Parathyroid adenoma (tissue), 2 donors: ENCODE results near the gene ZNF414.

ENCODE experiments used
- H2AFZ ChIP-seq: fragments of 300-600 bp; sonication (generic); one replicate; pipeline ENCODE4 v1.7.0; 2017; ENCODE audit warnings: antibody characterized with exemption, mild to moderate bottlenecking
- H3K27ac ChIP-seq: fragments of 300-600 bp; sonication (generic); one replicate; pipeline ENCODE4 v1.7.0; 2017
- H3K27me3 ChIP-seq: fragments of 300-600 bp; sonication (generic); one replicate; pipeline ENCODE4 v1.7.0; 2017; ENCODE audit warnings: low read length; ENCODE audit not compliant: control insufficient read depth, insufficient read depth
- H3K36me3 ChIP-seq: fragments of 300-600 bp; sonication (generic); one replicate; pipeline ENCODE4 v1.7.0; 2017; ENCODE audit warnings: low read length; ENCODE audit not compliant: control insufficient read depth, insufficient read depth
- H3K4me1 ChIP-seq: fragments of 300-600 bp; sonication (generic); one replicate; pipeline ENCODE4 v1.7.0; 2017; ENCODE audit warnings: control low read depth
- H3K4me2 ChIP-seq: fragments of 300-600 bp; sonication (generic); one replicate; pipeline ENCODE4 v1.7.0; 2017; ENCODE audit warnings: low read length
- H3K4me3 ChIP-seq: fragments of 300-600 bp; sonication (generic); one replicate; pipeline ENCODE4 v1.7.0; 2017; ENCODE audit warnings: low read depth, low read length
- H3K79me2 ChIP-seq: fragments of 300-600 bp; sonication (generic); one replicate; pipeline ENCODE4 v1.7.0; 2017; ENCODE audit warnings: control low read depth
- H3K9ac ChIP-seq: fragments of 300-600 bp; sonication (generic); one replicate; pipeline ENCODE4 v1.7.0; 2017; ENCODE audit warnings: mild to moderate bottlenecking
- H3K9me3 ChIP-seq: fragments of 300-600 bp; sonication (generic); one replicate; pipeline ENCODE4 v1.7.0; 2017; ENCODE audit warnings: low read length; ENCODE audit not compliant: control insufficient read depth
- TF ChIP-seq, protein P1 (sequence below): fragments of 300-600 bp; sonication (generic); IDR thresholded peaks from one replicate; pipeline ENCODE4 v1.7.0; 2017; ENCODE audit warnings: antibody characterized with exemption, mild to moderate bottlenecking
- donor health status: primary hyperparathyroidism.

Gene ZNF414

DNA sequence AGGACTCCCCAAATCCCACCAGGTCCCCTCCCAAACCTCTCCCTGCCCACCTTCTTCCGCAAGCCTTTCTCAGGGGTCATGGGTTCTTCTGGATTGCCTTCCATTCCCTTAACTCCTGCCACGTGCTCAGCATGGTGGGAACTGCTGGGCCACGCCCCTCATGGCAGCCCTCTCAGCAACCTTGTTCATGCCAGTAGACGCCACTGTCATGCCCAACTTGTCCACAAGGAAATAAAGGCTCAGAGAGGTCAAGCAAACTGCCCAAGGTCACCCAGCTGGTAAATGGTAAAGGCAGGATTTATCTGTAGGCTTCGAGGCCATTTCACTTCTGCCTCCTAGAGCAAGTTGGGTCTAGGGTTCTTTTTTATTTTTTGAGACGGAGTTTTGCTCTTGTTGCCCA lies 22.4 kb downstream of the ZNF414 start:
- no peaks in the 10 kb centered on the region for H3K9me3 ChIP-seq
- H3K27me3 ChIP-seq, result no peaks in the 10 kb centered on the region
- H2AFZ ChIP-seq, result no peak overlapping the region
- no peak overlapping the region for H3K9ac ChIP-seq
- H3K4me3 ChIP-seq, result no peak overlapping the region
- H3K4me2 ChIP-seq, result no peak overlapping the region
- TF ChIP-seq, protein P1, sequence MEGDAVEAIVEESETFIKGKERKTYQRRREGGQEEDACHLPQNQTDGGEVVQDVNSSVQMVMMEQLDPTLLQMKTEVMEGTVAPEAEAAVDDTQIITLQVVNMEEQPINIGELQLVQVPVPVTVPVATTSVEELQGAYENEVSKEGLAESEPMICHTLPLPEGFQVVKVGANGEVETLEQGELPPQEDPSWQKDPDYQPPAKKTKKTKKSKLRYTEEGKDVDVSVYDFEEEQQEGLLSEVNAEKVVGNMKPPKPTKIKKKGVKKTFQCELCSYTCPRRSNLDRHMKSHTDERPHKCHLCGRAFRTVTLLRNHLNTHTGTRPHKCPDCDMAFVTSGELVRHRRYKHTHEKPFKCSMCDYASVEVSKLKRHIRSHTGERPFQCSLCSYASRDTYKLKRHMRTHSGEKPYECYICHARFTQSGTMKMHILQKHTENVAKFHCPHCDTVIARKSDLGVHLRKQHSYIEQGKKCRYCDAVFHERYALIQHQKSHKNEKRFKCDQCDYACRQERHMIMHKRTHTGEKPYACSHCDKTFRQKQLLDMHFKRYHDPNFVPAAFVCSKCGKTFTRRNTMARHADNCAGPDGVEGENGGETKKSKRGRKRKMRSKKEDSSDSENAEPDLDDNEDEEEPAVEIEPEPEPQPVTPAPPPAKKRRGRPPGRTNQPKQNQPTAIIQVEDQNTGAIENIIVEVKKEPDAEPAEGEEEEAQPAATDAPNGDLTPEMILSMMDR, result no peak
- H3K4me1 ChIP-seq, result no peaks in the 10 kb centered on the region
- no peaks in the 10 kb centered on the region for H3K79me2 ChIP-seq
- H3K36me3 ChIP-seq, result no peaks in the 10 kb centered on the region
- no peak overlapping the region for H3K27ac ChIP-seq

DNA sequence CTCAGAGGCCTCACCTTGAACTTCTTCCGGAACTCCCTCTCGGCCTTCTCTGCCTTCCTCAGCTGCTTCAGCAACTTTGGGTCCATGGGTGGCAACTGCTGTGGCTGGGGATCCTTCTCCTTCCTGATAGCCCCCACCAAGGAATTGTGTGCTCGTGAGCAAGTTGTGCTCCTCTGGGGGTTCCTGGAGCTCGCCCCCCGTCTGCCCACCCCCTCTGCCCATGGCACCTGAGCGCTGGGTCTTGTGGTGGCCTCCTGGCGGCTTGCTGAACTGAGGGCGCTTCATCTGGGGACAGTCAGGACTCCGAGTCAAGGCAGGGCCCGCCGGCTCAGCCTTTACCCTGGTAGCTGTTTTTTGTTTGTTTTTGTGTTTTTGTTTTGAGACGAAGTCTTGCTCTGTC lies 23.1 kb downstream of the ZNF414 start:
- H3K4me3 ChIP-seq, result no peak overlapping the region

GRCh38 chr19:8490395-8490760 lies 23.6 kb downstream of the ZNF414 start:
- H3K4me2 ChIP-seq, result no peak overlapping the region
- H3K9ac ChIP-seq, result no peak overlapping the region
- TF ChIP-seq, protein P1, result no peak
- no peaks in the 10 kb centered on the region for H3K9me3 ChIP-seq
- no peak overlapping the region for H3K4me3 ChIP-seq
- H3K27me3 ChIP-seq, result no peaks in the 10 kb centered on the region
- no peak overlapping the region for H2AFZ ChIP-seq
- no peaks in the 10 kb centered on the region for H3K36me3 ChIP-seq
- no peaks in the 10 kb centered on the region for H3K4me1 ChIP-seq
- H3K27ac ChIP-seq, result no peak overlapping the region
- H3K79me2 ChIP-seq, result no peaks in the 10 kb centered on the region

More for the DNA sequence above, 23.1 kb downstream of the ZNF414 start:
- Histone ChIP-seq H3K27ac (no peak overlapping the region), H2AFZ (no peak overlapping the region), H3K27me3 (no peaks in the 10 kb centered on the region), H3K36me3 (no peaks in the 10 kb centered on the region), H3K9me3 (no peaks in the 10 kb centered on the region), H3K9ac (no peak overlapping the region), H3K4me2 (no peak overlapping the region), H3K79me2 (no peaks in the 10 kb centered on the region), H3K4me1 (no peaks in the 10 kb centered on the region)
- TF ChIP-seq, protein P1, result no peak

DNA sequence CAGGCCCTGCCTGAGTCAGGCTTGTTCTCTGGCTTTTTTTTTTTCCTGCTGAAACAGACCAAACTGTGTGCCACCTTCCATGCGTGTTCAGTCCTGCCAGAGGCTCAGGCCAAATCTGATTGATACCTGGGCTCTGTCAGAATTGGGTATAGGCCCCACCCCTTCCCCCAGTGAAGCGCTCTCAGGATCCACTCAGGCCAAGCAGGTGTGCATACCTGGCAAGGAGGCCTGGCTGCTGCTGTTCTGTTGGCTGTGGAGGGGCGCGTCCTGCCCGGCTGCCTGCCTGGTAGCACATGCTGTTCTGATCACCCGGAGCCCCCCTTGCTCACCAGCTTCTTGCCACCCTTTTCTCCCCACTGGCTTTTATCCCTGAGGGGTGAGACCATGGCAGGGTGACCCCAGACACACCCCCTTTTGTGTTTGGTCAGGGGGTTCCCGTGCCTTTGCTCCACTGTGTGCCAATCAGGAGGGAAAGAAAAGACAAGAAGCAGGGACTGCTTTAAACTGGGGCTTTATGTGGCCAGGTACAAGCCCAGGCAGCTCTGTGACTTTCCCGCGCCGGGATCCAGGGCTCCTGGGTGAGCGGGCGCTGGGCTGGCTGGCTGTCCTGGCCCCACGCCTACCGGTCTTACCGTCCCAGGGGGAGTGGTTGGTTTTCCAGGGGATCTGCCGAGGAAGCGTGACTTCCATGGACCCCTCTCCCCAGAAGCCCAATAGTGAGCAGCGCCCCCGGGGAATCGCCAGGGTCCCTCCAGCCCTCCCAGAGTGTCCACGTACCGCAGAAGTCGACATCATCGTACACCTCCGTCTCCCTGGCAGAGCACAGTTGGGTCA lies 24.2 kb downstream of the ZNF414 start:
- no peak overlapping the region for H2AFZ ChIP-seq
- H3K27me3 ChIP-seq, result no peaks in the 10 kb centered on the region
- no peak overlapping the region for H3K4me2 ChIP-seq
- no peaks in the 10 kb centered on the region for H3K4me1 ChIP-seq
- peaks cover 2% of the 10 kb centered on the region for H3K79me2 ChIP-seq
- H3K27ac ChIP-seq, result no peak overlapping the region
- no peaks in the 10 kb centered on the region for H3K9me3 ChIP-seq
- no peak overlapping the region for H3K4me3 ChIP-seq
- H3K9ac ChIP-seq, result no peak overlapping the region
- no peaks in the 10 kb centered on the region for H3K36me3 ChIP-seq
- TF ChIP-seq, protein P1, result no peak

DNA sequence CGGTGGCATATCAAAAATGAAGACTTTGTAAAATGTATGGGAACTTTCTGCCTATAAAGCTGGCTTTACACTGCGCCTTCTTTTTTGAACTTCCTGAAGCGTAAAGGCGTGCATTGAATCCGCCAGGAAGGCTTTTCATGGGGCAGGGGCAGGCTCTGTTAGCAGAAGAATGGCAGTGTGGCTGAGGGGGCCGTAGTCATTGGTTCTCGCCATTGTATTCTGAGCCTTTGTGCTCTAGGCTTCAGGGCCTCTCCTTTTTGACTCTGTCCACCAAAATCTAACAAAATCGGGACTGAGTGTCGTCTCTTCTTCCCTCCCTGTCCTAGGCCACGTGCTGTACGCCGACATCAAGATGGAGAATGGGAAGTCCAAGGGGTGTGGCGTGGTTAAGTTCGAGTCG lies 25.6 kb downstream of the ZNF414 start:
- H3K4me1 ChIP-seq, result no peaks in the 10 kb centered on the region
- no peaks in the 10 kb centered on the region for H3K36me3 ChIP-seq
- no peak overlapping the region for H2AFZ ChIP-seq
- no peak overlapping the region for H3K4me2 ChIP-seq
- H3K9me3 ChIP-seq, result no peaks in the 10 kb centered on the region
- TF ChIP-seq, protein P1, result no peak
- H3K27me3 ChIP-seq, result no peaks in the 10 kb centered on the region
- H3K9ac ChIP-seq, result no peak overlapping the region
- H3K27ac ChIP-seq, result no peak overlapping the region
- peaks cover 6% of the 10 kb centered on the region for H3K79me2 ChIP-seq
- H3K4me3 ChIP-seq, result no peak overlapping the region
